H1 (cell line): Measurements from ENCODE around the gene SRRM4. TPM values are rescaled to one million over a fixed set of nuclear protein-coding genes. Genes with fewer than 3 reads are reported as not detected.

Experiments
- CTCF ChIA-PET: fragments of 300-600 bp; sonication (Branson Sonifier 250); formaldehyde crosslinking; loops from one replicate; lab custom pipeline; 2021; ENCODE audit not compliant: partially characterized antibody; lab: Charles Lee
- POLR2A ChIA-PET: fragments of 300-600 bp; sonication (Branson Sonifier 250); formaldehyde crosslinking; loops from one replicate; lab custom pipeline; 2021; ENCODE audit warnings: inconsistent platforms; ENCODE audit not compliant: partially characterized antibody; lab: Charles Lee
- DNase-seq, 2 experiments: peaks; one replicate each; pipeline versions ENCODE4 v3.0.0 to v3.0.0-alpha.2; 2010 to 2022; ENCODE audit warnings: low spot score in 2 of 2, low read depth in 1 of 2, mixed read lengths in 1 of 2
- FAIRE-seq: peaks from 2 replicates; lab custom pipeline; 2011; peaks lifted over from hg19 to GRCh38; lab: Jason Lieb, UNC
- H2AFZ ChIP-seq: 2 replicates; pipeline ENCODE4 v1.8.1; 2012; ENCODE audit warnings: low read length, inconsistent platforms
- H2AK5ac ChIP-seq: 2 replicates; pipeline ENCODE4 v1.6.1; 2013; ENCODE audit warnings: low read depth, low read length
- H2BK120ac ChIP-seq: replicated peaks from 2 replicates; pipeline ENCODE3; 2013; ENCODE audit warnings: low read depth, low read length, inconsistent platforms
- H2BK12ac ChIP-seq: 2 replicates; pipeline ENCODE4 v1.6.1; 2013; ENCODE audit warnings: low read depth, low read length
- H2BK15ac ChIP-seq: 2 replicates; pipeline ENCODE4 v1.6.1; 2013; ENCODE audit warnings: low read length
- H2BK20ac ChIP-seq: 2 replicates; pipeline ENCODE4 v1.6.1; 2013; ENCODE audit warnings: low read length
- H2BK5ac ChIP-seq: 2 replicates; pipeline ENCODE4 v1.6.1; 2013; ENCODE audit warnings: low read depth, low read length
- H3K14ac ChIP-seq: 2 replicates; pipeline ENCODE4 v1.6.1; 2013; ENCODE audit warnings: inconsistent platforms; ENCODE audit not compliant: insufficient read length
- H3K18ac ChIP-seq: 2 replicates; pipeline ENCODE4 v1.6.1; 2013; ENCODE audit warnings: low read length; ENCODE audit errors: extremely low read depth
- H3K23ac ChIP-seq: 2 replicates; pipeline ENCODE4 v1.6.1; 2013; ENCODE audit warnings: inconsistent platforms; ENCODE audit not compliant: insufficient read length
- H3K23me2 ChIP-seq: 2 replicates; pipeline ENCODE4 v1.6.1; 2013; ENCODE audit warnings: low read depth, low read length
- H3K27ac ChIP-seq: 2 replicates; pipeline ENCODE4 v1.6.1; 2011; ENCODE audit warnings: low read depth, low read length, inconsistent platforms
- H3K27me3 ChIP-seq, 4 experiments: replicated peaks in 1 of 4; 1 replicate in 1 of 4; 2 replicates in 3 of 4; pipeline versions ENCODE4 v1.6.1 to v1.8.1; 2011 to 2013; ENCODE audit warnings: low read length in 3 of 4, mild to moderate bottlenecking in 3 of 4, inconsistent platforms in 2 of 4, mixed read lengths in 2 of 4, moderate library complexity in 1 of 4; ENCODE audit not compliant: control insufficient read depth in 3 of 4, insufficient read depth in 3 of 4; ENCODE audit errors: extremely low read depth in 1 of 4
- H3K36me3 ChIP-seq, 4 experiments: 2 replicates each; pipeline versions ENCODE4 v1.6.1 to v1.8.1; 2011 to 2013; ENCODE audit warnings: mild to moderate bottlenecking in 4 of 4, low read length in 3 of 4, moderate library complexity in 2 of 4, control low read depth in 1 of 4, inconsistent platforms in 1 of 4; ENCODE audit not compliant: insufficient read depth in 4 of 4, control insufficient read depth in 2 of 4
- H3K4ac ChIP-seq: replicated peaks from 2 replicates; pipeline ENCODE3; 2013; ENCODE audit warnings: low read length, low read depth, mixed read lengths, inconsistent platforms; ENCODE audit not compliant: insufficient read length
- H3K4me1 ChIP-seq, 4 experiments: replicated peaks in 1 of 4; 1 replicate in 1 of 4; 2 replicates in 3 of 4; pipeline versions ENCODE4 v1.6.1 to v1.8.1; 2011 to 2013; ENCODE audit warnings: low read length in 3 of 4, inconsistent platforms in 2 of 4, mixed read lengths in 1 of 4; ENCODE audit not compliant: insufficient read depth in 4 of 4, control insufficient read depth in 3 of 4
- H3K4me2 ChIP-seq, 2 experiments: 2 replicates each; pipeline versions ENCODE4 v1.6.1 to v1.8.1; 2011 to 2013; ENCODE audit warnings: low read depth in 2 of 2, low read length in 2 of 2, control low read depth in 1 of 2, inconsistent platforms in 1 of 2, mild to moderate bottlenecking in 1 of 2; ENCODE audit not compliant: insufficient read depth in 1 of 2
- H3K4me3 ChIP-seq, 4 experiments: fragments of 200-600, 300-600 bp in 1 of 4; sonication (generic), shearing (Covaris generic), sonication (Bioruptor Twin) in 1 of 4; 2 replicates each; pipeline versions ENCODE4 v1.5.1 to v1.8.1; 2011 to 2016; ENCODE audit warnings: low read length in 4 of 4, low read depth in 3 of 4, control low read depth in 2 of 4, inconsistent platforms in 2 of 4, mild to moderate bottlenecking in 2 of 4, mixed read lengths in 1 of 4, moderate library complexity in 1 of 4; ENCODE audit not compliant: insufficient read depth in 2 of 4; ENCODE audit errors: extremely low read depth in 1 of 4
- H3K56ac ChIP-seq: replicated peaks from 2 replicates; pipeline ENCODE3; 2013; ENCODE audit warnings: low read depth, mild to moderate bottlenecking, mixed read lengths, low read length, inconsistent platforms; ENCODE audit not compliant: insufficient read length
- H3K79me1 ChIP-seq: 2 replicates; pipeline ENCODE4 v1.6.1; 2013; ENCODE audit warnings: low read depth, low read length, control low read depth
- H3K79me2 ChIP-seq, 2 experiments: 2 replicates each; pipeline versions ENCODE4 v1.6.1 to v1.8.1; 2012 to 2013; ENCODE audit warnings: low read length in 2 of 2, mild to moderate bottlenecking in 2 of 2, inconsistent platforms in 1 of 2; ENCODE audit not compliant: insufficient read depth in 2 of 2, control insufficient read depth in 1 of 2
- H3K9ac ChIP-seq, 4 experiments: replicated peaks in 1 of 4; 1 replicate in 1 of 4; 2 replicates in 3 of 4; pipeline versions ENCODE4 v1.6.1 to v1.8.1; 2011 to 2013; ENCODE audit warnings: low read depth in 3 of 4, low read length in 3 of 4, control low read depth in 2 of 4, mild to moderate bottlenecking in 2 of 4, moderate library complexity in 2 of 4, inconsistent platforms in 1 of 4; ENCODE audit errors: extremely low read depth in 1 of 4
- H3K9me3 ChIP-seq, 2 experiments: 2 replicates each; pipeline versions ENCODE4 v1.6.1 to v1.8.1; 2012 to 2013; ENCODE audit warnings: mild to moderate bottlenecking in 2 of 2, moderate library complexity in 2 of 2, control low read depth in 1 of 2, inconsistent platforms in 1 of 2, low read depth in 1 of 2, low read length in 1 of 2, mixed read lengths in 1 of 2; ENCODE audit not compliant: insufficient read depth in 2 of 2
- H4K20me1 ChIP-seq, 2 experiments: replicated peaks in 1 of 2; 2 replicates each; pipeline versions ENCODE3 to v1.8.1; 2011 to 2013; ENCODE audit warnings: inconsistent platforms in 2 of 2, low read length in 2 of 2, mild to moderate bottlenecking in 1 of 2; ENCODE audit not compliant: insufficient read depth in 2 of 2, control insufficient read depth in 1 of 2
- H4K5ac ChIP-seq: 2 replicates; pipeline ENCODE4 v1.6.1; 2013; ENCODE audit warnings: low read length, low read depth, mixed read lengths, inconsistent platforms; ENCODE audit not compliant: insufficient read length
- H4K8ac ChIP-seq: 2 replicates; pipeline ENCODE4 v1.8.0; 2013; ENCODE audit warnings: mild to moderate bottlenecking, moderate library complexity, low read length, inconsistent platforms; ENCODE audit not compliant: insufficient read depth; ENCODE audit errors: extremely low read depth
- H4K91ac ChIP-seq: replicated peaks from 2 replicates; pipeline ENCODE3; 2013; ENCODE audit warnings: low read length, mixed read lengths, inconsistent platforms; ENCODE audit not compliant: insufficient read length
- CEBPB ChIP-seq: IDR thresholded peaks from 2 replicates; pipeline ENCODE4 v1.6.1; 2012; ENCODE audit warnings: low read depth, low read length
- CTBP2 ChIP-seq: IDR thresholded peaks from 2 replicates; pipeline ENCODE4 v1.7.0; 2011; ENCODE audit warnings: borderline replicate concordance, mild to moderate bottlenecking, moderate library complexity, mixed read lengths, low read length; ENCODE audit not compliant: insufficient read depth, insufficient read length
- CTCF ChIP-seq, 3 experiments: IDR thresholded peaks; 1 replicate in 2 of 3; 2 replicates in 1 of 3; pipeline versions ENCODE4 v1.5.1 to v1.6.1; 2011; ENCODE audit warnings: low read length in 3 of 3, mild to moderate bottlenecking in 3 of 3, inconsistent platforms in 2 of 3, low read depth in 1 of 3, moderate library complexity in 1 of 3; ENCODE audit not compliant: insufficient read depth in 1 of 3; ENCODE audit errors: control extremely low read depth in 1 of 3
- NANOG ChIP-seq: IDR thresholded peaks from 2 replicates; pipeline ENCODE4 v1.6.1; 2011; ENCODE audit warnings: low read length, low read depth, mild to moderate bottlenecking, inconsistent platforms; ENCODE audit not compliant: insufficient read depth, poor library complexity, severe bottlenecking
- RBBP5 ChIP-seq: IDR thresholded peaks from 2 replicates; pipeline ENCODE4 v1.7.1; 2012; ENCODE audit warnings: low read depth, mild to moderate bottlenecking, inconsistent platforms, low read length, moderate library complexity, borderline replicate concordance
- RFX5 ChIP-seq: IDR thresholded peaks from 2 replicates; pipeline ENCODE4 v1.6.1; 2011; ENCODE audit warnings: low read depth, low read length, improper control_type of control experiment, borderline replicate concordance
- SIRT6 ChIP-seq: IDR thresholded peaks from one replicate; pipeline ENCODE4 v1.7.1; 2012; ENCODE audit warnings: low read length, inconsistent platforms
- SP1 ChIP-seq: IDR thresholded peaks from 2 replicates; pipeline ENCODE4 v1.6.1; 2011; ENCODE audit warnings: low read depth, low read length
- SP2 ChIP-seq: IDR thresholded peaks from 2 replicates; pipeline ENCODE4 v1.6.1; 2012; ENCODE audit warnings: mild to moderate bottlenecking, low read length, inconsistent platforms
- SP4 ChIP-seq: IDR thresholded peaks from 2 replicates; pipeline ENCODE4 v1.6.1; 2012; ENCODE audit warnings: low read length, inconsistent platforms
- TEAD4 ChIP-seq: IDR thresholded peaks from 2 replicates; pipeline ENCODE4 v1.6.1; 2012; ENCODE audit warnings: low read depth, low read length, inconsistent platforms, mixed read lengths
- YY1 ChIP-seq: IDR thresholded peaks from 2 replicates; pipeline ENCODE4 v1.6.1; 2011; ENCODE audit warnings: low read depth, mild to moderate bottlenecking, low read length
- WGBS, 2 experiments: shearing (Covaris generic) in 1 of 2; methylation state at CpG; one replicate each; pipeline versions ENCODE4 v1.1.6 to v1.1.7; 2013 to 2015; ENCODE audit warnings: low lambda C conversion rate in 2 of 2, mixed read lengths in 2 of 2, inconsistent platforms in 1 of 2, low coverage in 1 of 2, missing lambda C conversion rate in 1 of 2; ENCODE audit not compliant: insufficient replicate concordance in 2 of 2, insufficient coverage in 1 of 2, insufficient read length in 1 of 2; ENCODE audit errors: extremely low coverage in 1 of 2, missing lambda C conversion rate in 1 of 2; 5-methylcytosine and 5-hydroxymethylcytosine counted together
- polyA plus RNA-seq, 7 experiments: library from polyadenylated mRNA; depleted of rRNA in 3 of 7; stranded (reverse) in 5 of 7; unstranded in 2 of 7; fragments of >200 nt in 5 of 7; fragments of 200-250 nt in 2 of 7; gene quantifications; 1 replicate in 5 of 7; 2 replicates in 1 of 7; 4 replicates in 1 of 7; pipeline versions ENCODE4 v1.2.1 to v1.2.3, GENCODE V29; 2011 to 2013; ENCODE audit warnings: missing spikeins in 2 of 7, mixed read lengths in 2 of 7
- total RNA-seq: library from RNA; stranded (reverse); fragmentation: NEBNext Ultra II Directional; extraction: Animal tissue kit (Norgen Biotek cat#: 25700); gene quantifications from 2 replicates; pipeline ENCODE4 v1.2.1, GENCODE V29; 2021

Gene SRRM4
- total and polyA plus RNA-seq, 2 of the 8 experiments (the other 6 are each of a cell fraction or from before 2014, with no cell fraction given) = 0.53 to 1.1 TPM

GRCh38 chr12:118959348-118959747 is 22.0 kb upstream of the SRRM4 start:
- H3K9ac ChIP-seq = no peak overlapping the region
- no peaks in the 10 kb centered on the region; a peak in 1 of 7 replicates for H3K4me1 ChIP-seq
- H3K79me1 ChIP-seq = no peaks in the 10 kb centered on the region
- no peak overlapping the region for H3K14ac ChIP-seq
- no peaks in the 10 kb centered on the region for H3K23me2 ChIP-seq
- H2BK12ac ChIP-seq = no peak overlapping the region
- H4K20me1 ChIP-seq = no peaks in the 10 kb centered on the region
- no peak overlapping the region for H4K8ac ChIP-seq
- CTCF ChIA-PET = interaction anchor here (0.6 to 2.5 kb wide), 8 partner anchors 10 to 109 kb away, joined by 3 to 12 read pairs (median 4); partner anchors contain the start of gene SRRM4
- H3K18ac ChIP-seq = no peak overlapping the region
- no peak overlapping the region for H4K91ac ChIP-seq
- FAIRE-seq (no peak), DNase-seq (no peak)
- H2BK120ac ChIP-seq = no peak overlapping the region
- H3K27me3 ChIP-seq = no peaks in the 10 kb centered on the region
- no peak overlapping the region for H3K4me2 ChIP-seq
- H2BK20ac ChIP-seq = no peak overlapping the region
- no peak overlapping the region for H3K56ac ChIP-seq
- no peak overlapping the region for H2BK5ac ChIP-seq
- H3K36me3 ChIP-seq = no peaks in the 10 kb centered on the region
- H3K23ac ChIP-seq = no peak overlapping the region
- 86% methylated on average over 4 of the region's 4 CpGs; no CpG with 5 or more reads in 1 of the 2 experiments for WGBS, 2 experiments
- 0 out of 4 replicates have a peak, but pooled peaks cover 3 to 4% of the 10 kb centered on the region in 2 experiments for H3K9me3 ChIP-seq
- H3K79me2 ChIP-seq = no peaks in the 10 kb centered on the region
- H2AFZ ChIP-seq = no peak overlapping the region
- no peak overlapping the region for H3K4ac ChIP-seq
- H2BK15ac ChIP-seq = no peak overlapping the region
- H3K4me3 ChIP-seq = no peak overlapping the region
- H4K5ac ChIP-seq = no peak overlapping the region
- POLR2A ChIA-PET = no interaction called here
- H2AK5ac ChIP-seq = no peak overlapping the region
- H3K27ac ChIP-seq = no peak overlapping the region
- TF ChIP-seq NANOG (no peak), SP4 (no peak), SIRT6 (no peak), RBBP5 (no peak), CTCF (IDR thresholded peaks at IDR 0.05; ENCODE audit: control extremely low read depth in 1 of 3, insufficient read depth in 1 of 3, low read depth in 1 of 3, low read length in 3 of 3) (no peak), TEAD4 (no peak), CEBPB (no peak), SP2 (no peak), CTBP2 (no peak), YY1 (no peak), SP1 (no peak), RFX5 (no peak)
